Measurements from ENCODE around the gene PTP4A2. TPM values are rescaled to one million over a fixed set of nuclear protein-coding genes. Genes with fewer than 3 reads are reported as not detected.

Gene PTP4A2
- 249 TPM for total RNA-seq
- long read RNA-seq, transcript PTP4A2-221 (6 exons, 3,921 nt): major isoform, 151 of 186 reads
- long read RNA-seq, partial matches to known transcripts: 1 of 186 reads
- long read RNA-seq, other reads (novel, unspliced or antisense): 33 of 186 reads

- intact Hi-C loops (cut with DNase I): no loop called here
- ATAC-seq: peak; percentile 97
- peak; percentile 97 for DNase-seq (ENCODE audit: missing footprints)
These were observed at the start of gene PTP4A2 for GRCh38 chr1:31938184-31938975. Gene PTP4A2, minus strand, starts transcription at chr1:31938368. Its CDS starts 19,303 bp downstream, at chr1:31919065.

DNA sequence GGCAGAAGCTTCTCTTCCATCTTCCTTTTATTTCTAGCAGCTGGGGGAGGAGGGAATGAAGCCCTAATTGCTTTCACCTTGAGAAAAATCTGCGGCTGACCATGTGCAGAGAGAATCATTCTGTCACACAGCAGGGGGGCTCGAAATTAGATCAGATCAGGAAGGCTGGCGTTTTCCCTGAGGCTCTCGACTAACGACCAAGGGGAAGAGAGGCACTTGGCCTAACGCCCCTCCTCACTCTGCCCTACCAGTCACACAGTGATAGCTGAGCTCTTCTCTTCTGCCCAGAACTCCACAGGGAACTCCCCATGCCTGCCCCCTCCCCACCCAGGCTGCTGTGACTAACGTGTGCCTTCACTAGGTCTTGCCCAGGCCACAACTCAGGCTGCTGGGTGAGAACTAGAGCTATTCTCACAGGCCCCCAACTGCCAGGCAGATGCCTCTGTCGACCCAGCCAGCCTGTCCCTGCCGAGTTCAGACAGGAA lies 49.0 kb upstream of the PTP4A2 start:
- ATAC-seq (no peak), DNase-seq (ENCODE audit: missing footprints) (no peak)
- intact Hi-C loops (cut with DNase I): no loop called here

- no peak for DNase-seq (ENCODE audit: missing footprints)
- no peak for ATAC-seq
- intact Hi-C loops (cut with DNase I): no loop called here
These were observed 47.3 kb upstream of the PTP4A2 start for GRCh38 chr1:31985430-31985829.

DNA sequence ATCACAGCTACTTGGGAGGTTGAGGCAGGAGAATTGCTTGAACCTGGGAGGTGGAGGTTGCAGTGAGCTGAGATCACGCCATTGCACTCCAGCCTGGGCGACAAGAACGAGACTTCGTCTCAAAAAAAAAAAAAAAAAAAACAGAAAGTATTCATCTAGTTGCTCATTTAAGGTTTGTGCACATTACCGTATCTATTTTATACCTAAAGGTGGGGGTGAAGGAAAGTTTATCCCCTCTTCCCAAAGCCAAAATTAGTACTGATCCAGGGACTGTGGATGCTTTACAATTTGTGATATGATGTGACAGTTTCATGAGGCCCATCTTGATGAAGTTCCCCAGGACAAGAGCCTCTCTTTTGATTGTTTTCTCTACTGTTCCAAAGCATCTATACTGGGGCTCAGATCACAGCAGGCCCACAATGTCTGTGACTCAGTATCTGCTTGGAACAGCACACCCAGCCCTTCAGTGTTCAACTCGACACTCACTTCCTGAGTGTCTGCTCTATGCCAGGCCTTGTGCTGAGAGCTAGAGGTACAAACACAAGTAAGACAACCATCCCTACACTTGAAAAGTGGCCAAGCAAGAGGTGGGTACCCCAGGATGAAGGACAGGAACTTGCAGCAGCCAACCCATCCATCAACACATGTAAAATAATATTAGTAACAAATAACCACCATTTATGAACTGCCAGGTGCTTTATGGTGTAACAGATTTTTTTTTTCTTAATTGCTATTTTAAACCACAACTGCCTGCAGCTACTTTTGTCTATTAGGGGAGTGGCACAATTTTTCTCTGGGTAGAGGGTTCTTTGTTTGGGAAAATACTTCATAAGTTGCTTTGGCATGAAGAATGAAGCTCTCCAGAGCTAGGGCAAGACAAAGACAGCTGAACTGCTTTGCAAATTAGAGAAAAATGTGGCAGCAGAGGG lies 46.5 kb upstream of the PTP4A2 start:
- ATAC-seq (peak; percentile 71), DNase-seq (ENCODE audit: missing footprints) (no peak)

GRCh38 chr1:31981972-31982371 lies 43.8 kb upstream of the PTP4A2 start:
- no peak for ATAC-seq
- intact Hi-C loops (cut with DNase I): no loop called here
- no peak for DNase-seq (ENCODE audit: missing footprints)

More for the DNA sequence above, 46.5 kb upstream of the PTP4A2 start:
- intact Hi-C loops (cut with DNase I): no loop called here

DNA sequence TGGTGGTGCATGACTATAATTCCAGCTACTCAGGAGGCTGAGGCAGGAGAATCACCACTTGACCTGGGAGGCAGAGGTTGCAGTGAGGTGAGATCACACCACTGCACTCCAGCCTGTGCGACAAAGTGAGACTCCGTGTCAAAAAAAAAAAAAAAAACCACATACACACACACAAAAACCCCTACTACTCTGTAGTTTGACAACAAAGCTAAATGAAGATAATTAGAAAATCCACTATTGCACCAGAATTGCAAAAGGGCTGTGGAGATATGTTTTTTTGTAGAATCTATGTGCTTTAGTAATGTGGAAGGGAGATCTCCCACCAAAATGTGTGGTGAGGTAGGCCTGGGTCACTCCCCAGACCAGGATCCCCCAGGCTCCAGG lies 43.3 kb upstream of the PTP4A2 start:
- no peak for DNase-seq (ENCODE audit: missing footprints)
- ATAC-seq: no peak
- intact Hi-C loops (cut with DNase I): no loop called here

GRCh38 chr1:31980835-31981455 lies 42.8 kb upstream of the PTP4A2 start:
- ATAC-seq (no peak), DNase-seq (ENCODE audit: missing footprints) (no peak)
- intact Hi-C loops (cut with DNase I): no loop called here

DNA sequence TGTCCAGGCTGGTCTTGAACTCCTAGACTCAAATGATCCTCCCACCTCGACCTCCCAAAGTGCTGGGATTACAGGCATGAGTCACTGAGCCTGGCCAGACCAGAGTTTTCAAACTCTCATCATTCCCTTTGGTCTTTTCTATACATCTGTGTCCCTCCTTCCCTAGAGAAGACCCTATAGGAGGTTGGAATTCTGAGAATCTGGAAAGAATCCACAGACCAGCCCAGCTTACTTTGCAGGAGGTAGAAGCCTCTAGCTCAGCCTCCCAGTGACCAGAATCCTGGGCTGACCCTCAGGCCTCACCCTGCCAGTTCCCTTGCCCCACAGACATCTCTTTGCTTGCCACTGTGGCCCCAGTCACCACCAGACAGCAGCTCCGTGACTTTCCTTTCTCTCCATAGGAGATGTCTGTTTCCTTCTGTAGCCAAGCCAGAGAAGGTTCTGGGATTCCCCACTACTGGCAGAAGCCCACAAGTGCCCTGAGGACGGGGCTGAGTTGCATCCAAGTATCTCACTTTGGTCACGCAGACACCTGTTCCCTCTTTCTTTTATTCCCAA lies 40.8 kb upstream of the PTP4A2 start:
- DNase-seq (ENCODE audit: missing footprints) (no peak), ATAC-seq (no peak)
- intact Hi-C loops (cut with DNase I): no loop called here

DNA sequence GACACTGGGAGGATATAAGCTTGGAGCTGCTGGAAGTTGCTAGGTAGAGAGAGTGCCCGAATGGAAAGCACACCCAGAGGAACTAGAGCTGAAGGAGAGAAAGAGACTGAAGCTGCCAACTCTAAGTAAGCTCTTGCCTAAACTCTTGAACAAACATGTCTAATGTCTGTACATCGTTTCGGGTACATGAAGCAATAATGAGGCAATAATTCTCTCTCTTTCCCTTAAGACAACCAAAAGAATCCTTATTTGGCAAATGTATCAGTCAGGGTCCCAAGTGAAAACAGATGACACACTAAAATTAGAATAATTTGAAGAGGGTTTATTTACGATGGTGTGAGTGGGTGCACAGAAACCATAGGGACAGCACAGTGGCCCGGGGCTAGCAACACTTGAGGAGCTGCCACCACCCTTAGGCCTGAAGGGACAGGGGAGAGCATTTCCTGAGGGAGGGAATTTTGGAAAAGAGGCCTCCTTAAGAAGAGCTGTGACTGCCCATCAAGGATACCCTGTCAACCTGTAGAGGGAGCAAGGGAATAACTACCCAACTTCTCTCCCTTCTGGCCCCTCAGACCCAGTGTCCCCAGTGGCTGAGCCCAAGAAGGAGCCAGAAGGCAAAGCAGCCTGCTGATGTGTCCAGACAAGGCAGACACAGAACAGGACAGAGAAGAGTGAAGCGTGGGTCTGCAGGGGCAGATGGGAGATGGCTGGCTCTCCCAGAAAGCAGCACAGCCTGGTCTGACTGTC lies 39.4 kb upstream of the PTP4A2 start:
- ATAC-seq (peak; percentile 77), DNase-seq (ENCODE audit: missing footprints) (no peak)
- intact Hi-C loops (cut with DNase I): no loop called here

DNA sequence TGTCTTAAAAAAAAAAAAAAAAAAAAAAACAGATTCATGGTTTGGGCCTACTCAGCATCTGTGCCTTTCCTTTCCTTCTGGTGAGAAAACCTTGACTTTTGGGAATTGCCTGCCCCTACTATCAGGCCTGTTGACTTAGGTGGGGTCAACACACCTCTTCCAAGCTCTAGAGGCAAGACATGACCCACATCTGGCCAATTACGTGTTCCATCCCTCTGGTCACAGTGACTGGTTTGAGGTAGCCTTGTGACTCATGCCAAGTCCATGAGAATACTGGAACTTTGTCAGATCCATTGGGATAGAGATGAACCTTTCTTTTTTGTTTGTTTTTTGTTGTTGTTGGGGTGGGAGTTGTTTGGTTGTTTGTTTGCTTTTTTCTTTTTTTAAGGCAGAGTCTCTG lies 38.2 kb upstream of the PTP4A2 start:
- no peak for ATAC-seq
- no peak for DNase-seq (ENCODE audit: missing footprints)
- intact Hi-C loops (cut with DNase I): no loop called here

DNA sequence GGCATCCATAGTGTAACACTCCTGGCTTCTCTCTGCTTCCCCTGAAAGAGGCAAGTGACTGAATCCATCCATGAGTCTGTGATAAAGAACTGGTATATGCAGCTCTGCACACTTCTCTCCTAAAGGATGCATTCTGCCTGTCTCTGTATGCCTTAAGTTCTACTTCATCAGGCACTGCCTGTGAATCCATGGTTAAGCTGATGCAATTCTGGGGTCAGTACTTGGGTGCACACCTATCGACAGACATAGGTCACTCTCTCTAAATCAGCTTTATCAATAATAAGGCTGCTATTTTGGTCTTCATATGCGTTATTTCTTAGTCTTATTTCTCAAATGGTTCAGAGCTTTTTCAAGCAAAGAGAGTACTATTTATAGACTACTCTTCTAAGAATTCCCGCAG lies 32.7 kb upstream of the PTP4A2 start:
- intact Hi-C loops (cut with DNase I): no loop called here
- ATAC-seq (no peak), DNase-seq (ENCODE audit: missing footprints) (no peak)

DNA sequence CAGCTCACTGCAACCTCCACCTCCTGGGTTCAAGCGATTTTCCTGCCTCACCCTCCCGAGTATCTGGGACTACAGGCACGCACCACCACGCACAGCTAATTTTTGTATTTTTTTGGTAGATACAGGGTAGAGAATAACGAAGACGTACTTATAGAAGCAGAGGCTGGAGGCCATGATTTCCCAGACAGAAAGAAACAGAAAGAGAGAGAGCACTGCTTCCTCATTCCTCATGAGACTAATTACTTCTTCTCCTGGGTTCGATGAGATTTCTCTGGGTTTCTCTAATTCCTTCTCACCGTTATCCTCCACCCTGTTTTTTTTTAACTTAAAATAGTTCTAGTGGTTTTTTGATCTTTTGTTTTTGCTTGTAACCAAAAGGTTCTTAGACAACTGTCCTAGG lies 23.4 kb upstream of the PTP4A2 start:
- ATAC-seq: no peak
- no peak for DNase-seq (ENCODE audit: missing footprints)
- intact Hi-C loops (cut with DNase I): loop anchor here (5.0 kb wide), 4 partner anchors 34 to 294 kb away; partner anchors contain the start of gene SPOCD1

DNA sequence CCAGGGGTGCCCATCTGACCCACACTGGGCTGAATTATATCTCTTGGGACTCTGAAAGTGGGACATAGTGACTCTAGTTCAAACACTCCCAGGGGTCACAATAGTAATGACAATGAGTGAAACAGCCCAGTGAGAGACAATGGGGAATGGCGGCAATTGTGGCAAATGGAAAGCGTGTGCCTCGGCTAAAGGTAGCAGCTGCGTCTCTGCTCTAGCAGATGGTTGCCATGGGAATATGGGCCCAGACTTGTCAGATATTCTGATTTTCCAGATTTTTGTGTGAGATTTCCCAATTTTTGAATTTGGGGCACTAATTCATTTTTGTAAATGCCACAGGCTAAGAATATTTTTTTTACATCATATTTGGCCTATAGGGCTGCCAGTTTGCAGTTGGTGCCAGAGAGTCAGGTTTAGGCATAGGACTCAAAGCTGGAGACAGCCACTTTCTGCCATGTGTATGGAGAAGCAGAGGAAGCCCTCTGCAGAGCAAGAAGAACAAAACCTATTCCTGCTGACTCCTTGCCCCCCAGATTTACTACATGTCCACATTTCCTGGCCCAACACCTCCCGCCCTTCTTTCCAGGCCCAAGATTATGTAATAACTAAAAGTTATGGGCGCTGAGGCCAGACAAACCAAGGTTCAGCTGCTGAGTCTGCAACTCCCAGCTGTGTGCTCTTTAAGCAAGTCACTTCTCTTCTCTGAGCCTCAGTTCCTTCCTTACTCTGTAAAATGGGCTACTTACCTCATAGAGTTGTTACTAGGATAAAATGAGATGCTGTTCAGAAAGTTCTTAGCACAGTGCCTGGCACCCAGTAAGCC lies 21.6 kb upstream of the PTP4A2 start:
- intact Hi-C loops (cut with DNase I): loop anchor here (5.0 kb wide), 4 partner anchors 32 to 292 kb away; partner anchors contain the start of gene SPOCD1
- no peak for DNase-seq (ENCODE audit: missing footprints)
- no peak for ATAC-seq

DNA sequence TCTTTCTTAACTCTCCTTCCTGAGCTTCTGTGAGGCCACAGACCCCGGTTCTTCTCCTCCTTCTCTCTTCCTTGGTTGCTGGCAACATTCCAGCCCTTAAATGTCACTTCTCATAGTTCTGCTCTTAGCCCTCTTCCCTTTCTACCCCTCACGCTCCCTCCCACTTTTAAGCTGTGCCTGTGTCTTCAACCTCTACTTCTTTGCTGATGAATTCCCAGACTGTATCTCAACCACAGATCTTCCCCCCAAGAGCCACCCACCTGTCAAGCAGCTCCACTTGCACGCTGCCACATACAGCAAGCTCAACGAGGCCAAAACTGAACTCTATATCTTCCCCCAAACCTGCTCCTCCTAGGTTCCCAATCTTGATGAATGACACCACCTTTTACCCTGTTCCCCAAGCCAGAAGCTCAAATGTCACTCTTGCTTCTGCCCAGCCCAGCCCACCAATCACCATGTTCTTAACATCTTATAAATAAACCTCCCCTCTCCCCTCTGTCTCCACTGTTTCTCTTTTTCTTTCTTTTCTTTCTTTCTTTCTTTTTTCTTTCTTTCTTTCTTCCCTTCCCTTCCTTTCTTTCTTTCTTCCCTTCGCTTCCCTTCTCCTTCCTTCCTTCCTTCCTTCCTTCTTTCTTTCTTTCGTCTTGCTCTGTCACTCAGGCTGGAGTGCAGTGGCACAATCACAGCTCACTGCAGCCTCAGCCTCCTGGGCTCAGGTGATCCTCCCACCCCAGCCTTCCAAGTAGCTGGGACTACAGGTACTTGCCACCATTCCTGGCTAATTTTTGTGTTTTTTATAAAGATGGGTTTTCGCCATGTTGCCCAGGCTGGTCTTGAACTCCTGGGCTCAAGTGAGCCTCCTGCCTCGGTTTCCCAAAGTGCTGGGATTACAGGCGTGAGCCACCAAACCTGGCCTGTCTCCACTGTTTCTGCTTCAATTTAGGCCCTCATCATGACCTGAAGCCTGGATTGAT lies 19.8 kb upstream of the PTP4A2 start:
- no peak for ATAC-seq
- intact Hi-C loops (cut with DNase I): no loop called here
- no peak for DNase-seq (ENCODE audit: missing footprints)

GRCh38 chr1:31955917-31956736 lies 18.0 kb upstream of the PTP4A2 start:
- intact Hi-C loops (cut with DNase I): no loop called here
- peak; percentile 79 for DNase-seq (ENCODE audit: missing footprints)

More at GRCh38 chr1:31955917-31956736, 18.0 kb upstream of the PTP4A2 start:
- ATAC-seq: peak; percentile 67
